OCI-LY1 (cell line): ENCODE measurements around the gene C5orf22.

Experiments
- EZH2 ChIP-seq: fragments of 200-600 bp; sonication (generic), shearing (Covaris generic); IDR thresholded peaks from 2 replicates; pipeline ENCODE4 v1.8.0; 2017; ENCODE audit warnings: borderline replicate concordance, mixed run types, mild to moderate bottlenecking, antibody characterized with exemption, low read length, moderate library complexity, mixed read lengths
- TF ChIP-seq, protein P1 (sequence below): fragments of 200-600 bp; sonication (generic), shearing (Covaris generic); IDR thresholded peaks from 2 replicates; pipeline ENCODE4 v1.5.1; 2017; ENCODE audit warnings: mild to moderate bottlenecking, antibody characterized with exemption, low read length, moderate library complexity, mixed read lengths

DNA sequence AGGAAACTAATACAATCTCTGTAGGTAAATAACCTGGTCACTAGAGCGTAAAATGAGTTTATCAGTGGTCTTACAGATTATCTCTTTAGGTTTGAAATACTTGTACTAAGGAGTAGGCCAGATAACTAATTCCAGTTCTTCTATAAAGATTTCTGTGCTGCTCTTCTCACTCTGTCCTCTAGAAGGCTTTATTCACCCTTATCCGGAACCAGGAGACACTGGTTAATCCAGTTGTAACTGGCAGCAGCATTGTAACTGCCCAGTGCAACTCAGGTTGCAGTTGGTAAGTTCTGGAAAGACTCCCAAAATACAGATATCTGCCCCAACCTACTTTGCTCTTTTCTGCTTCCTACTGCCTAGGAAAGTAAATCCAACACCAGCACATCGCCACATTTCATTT lies 19.8 kb downstream of the C5orf22 start:
- TF ChIP-seq EZH2 = no peak
- TF ChIP-seq, protein P1, sequence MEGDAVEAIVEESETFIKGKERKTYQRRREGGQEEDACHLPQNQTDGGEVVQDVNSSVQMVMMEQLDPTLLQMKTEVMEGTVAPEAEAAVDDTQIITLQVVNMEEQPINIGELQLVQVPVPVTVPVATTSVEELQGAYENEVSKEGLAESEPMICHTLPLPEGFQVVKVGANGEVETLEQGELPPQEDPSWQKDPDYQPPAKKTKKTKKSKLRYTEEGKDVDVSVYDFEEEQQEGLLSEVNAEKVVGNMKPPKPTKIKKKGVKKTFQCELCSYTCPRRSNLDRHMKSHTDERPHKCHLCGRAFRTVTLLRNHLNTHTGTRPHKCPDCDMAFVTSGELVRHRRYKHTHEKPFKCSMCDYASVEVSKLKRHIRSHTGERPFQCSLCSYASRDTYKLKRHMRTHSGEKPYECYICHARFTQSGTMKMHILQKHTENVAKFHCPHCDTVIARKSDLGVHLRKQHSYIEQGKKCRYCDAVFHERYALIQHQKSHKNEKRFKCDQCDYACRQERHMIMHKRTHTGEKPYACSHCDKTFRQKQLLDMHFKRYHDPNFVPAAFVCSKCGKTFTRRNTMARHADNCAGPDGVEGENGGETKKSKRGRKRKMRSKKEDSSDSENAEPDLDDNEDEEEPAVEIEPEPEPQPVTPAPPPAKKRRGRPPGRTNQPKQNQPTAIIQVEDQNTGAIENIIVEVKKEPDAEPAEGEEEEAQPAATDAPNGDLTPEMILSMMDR = no peak
